ENCODE measurements around the gene MAD1L1.
A peak's percentile ranks its signal among the peaks of the same experiment; 100 is the strongest.

DNA sequence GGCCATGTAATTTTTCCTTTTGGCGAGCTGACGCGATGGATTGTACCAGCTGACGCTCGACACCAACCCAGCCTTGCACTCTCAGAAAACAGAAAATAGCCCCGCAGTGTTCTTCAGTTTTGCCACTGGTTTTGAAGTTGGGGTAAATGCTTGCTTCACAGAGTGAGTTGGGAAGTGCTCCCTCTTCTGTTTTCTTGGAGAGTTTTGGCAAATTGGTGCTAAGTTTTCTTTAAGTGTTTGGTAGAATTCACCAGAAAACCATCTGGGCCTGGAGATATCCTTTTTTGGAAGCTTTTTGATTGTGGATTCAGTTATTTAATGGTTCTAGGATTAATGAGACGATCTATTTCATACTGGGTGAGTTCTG, 309.9 kb downstream of the MAD1L1 start:
- TF ChIP-seq CTCF (conservative IDR thresholded peaks at IDR 0.05; ENCODE audit: low read depth, low read length) (peak; percentile 42), EZH2 (IDR thresholded peaks at IDR 0.05; ENCODE audit: borderline replicate concordance, low read depth, low read length, poor library complexity, severe bottlenecking) (no peak)
